Activated CD8-positive, alpha-beta memory T cell treated with anti-CD3 and anti-CD28 coated beads, Interleukin-2, amount 10 ng/mL, durations not matched to agents 7 days and 5 days (primary cell): ENCODE measurements around the gene SBF2. TPM values are rescaled to one million over a fixed set of nuclear protein-coding genes. Genes with fewer than 3 reads are reported as not detected.

ENCODE experiments used
- ATAC-seq: fragments of 150-1000 bp; cut with Tn5 transposase; one replicate; pipeline ENCODE4 v1.10.0; 2021; ENCODE audit warnings: moderate library complexity
- CTCF ChIA-PET: fragments of 350-600 bp; sonication (Branson Sonifier 250); formaldehyde crosslinking; loops from one replicate; lab custom pipeline; 2021; ENCODE audit warnings: antibody characterized with exemption; lab: Charles Lee
- DNase-seq: peaks from one replicate; pipeline ENCODE4 v3.0.0-alpha.2; 2020
- H3K27ac Mint-ChIP-seq: one replicate; pipeline ENCODE4 v1.8.0; 2021; ENCODE audit warnings: mild to moderate bottlenecking, mixed read lengths
- H3K27me3 Mint-ChIP-seq: one replicate; pipeline ENCODE4 v1.8.0; 2021; ENCODE audit warnings: mixed read lengths
- H3K36me3 Mint-ChIP-seq: one replicate; pipeline ENCODE4 v1.8.0; 2021; ENCODE audit warnings: mild to moderate bottlenecking, mixed read lengths
- H3K4me1 Mint-ChIP-seq: one replicate; pipeline ENCODE4 v1.8.0; 2021; ENCODE audit warnings: mixed read lengths
- H3K4me3 Mint-ChIP-seq: one replicate; pipeline ENCODE4 v1.8.0; 2021; ENCODE audit warnings: mild to moderate bottlenecking, moderate library complexity, mixed read lengths
- H3K9me3 Mint-ChIP-seq: one replicate; pipeline ENCODE4 v1.8.0; 2022; ENCODE audit warnings: low read depth, mixed read lengths
- total RNA-seq, 2 experiments: library from RNA; stranded (reverse); gene quantifications; one replicate each; pipeline ENCODE4 v1.2.3, GENCODE V29; 2021

Gene SBF2
- 1 to 10 TPM; 4.6 to 8.3 TPM for total RNA-seq

- CTCF ChIA-PET, result interaction anchor here (0.8 to 6.1 kb wide), 4 partner anchors 9 to 14 kb away, joined by 3 to 42 read pairs (median 4); no protein-coding TSS in a partner anchor
- Mint-ChIP-seq H3K36me3 (peaks cover 5% of the 10 kb centered on the region), H3K27ac (no peak within 1 kb of the TSS), H3K27me3 (peaks cover 52% of the 10 kb centered on the region), H3K4me1 (peaks cover 34% of the 10 kb centered on the region), H3K9me3 (no peaks in the 10 kb centered on the region), H3K4me3 (peak within 1 kb of the TSS; percentile 70)
- ATAC-seq, result peak; percentile 68
- DNase-seq, result peak; percentile 83
Measured at GRCh38 chr11:10293423-10294289, at the start of gene SBF2. Gene SBF2 (minus strand): TSS chr11:10294219. CDS start chr11:10294069, 150 bp downstream.

- Mint-ChIP-seq H3K27me3 (peaks cover 40% of the 10 kb centered on the region), H3K4me1 (peaks cover 4% of the 10 kb centered on the region), H3K27ac (no peak overlapping the region), H3K9me3 (no peaks in the 10 kb centered on the region), H3K36me3 (no peaks in the 10 kb centered on the region), H3K4me3 (no peak overlapping the region)
- DNase-seq, result no peak
- CTCF ChIA-PET, result no interaction called here
- ATAC-seq, result no peak
Measured at GRCh38 chr11:10338287-10338686, 44.3 kb upstream of the SBF2 start.

GRCh38 chr11:10333490-10333889 is 39.5 kb upstream of the SBF2 start:
- CTCF ChIA-PET, result no interaction called here
- no peaks in the 10 kb centered on the region for H3K9me3 Mint-ChIP-seq

GRCh38 chr11:10331548-10332289 is 37.7 kb upstream of the SBF2 start:
- no peaks in the 10 kb centered on the region for H3K9me3 Mint-ChIP-seq
- CTCF ChIA-PET, result no interaction called here
- peaks cover 2% of the 10 kb centered on the region for H3K4me1 Mint-ChIP-seq
- H3K36me3 Mint-ChIP-seq, result no peaks in the 10 kb centered on the region
- peaks cover 20% of the 10 kb centered on the region for H3K27me3 Mint-ChIP-seq
- no peak for ATAC-seq
- H3K4me3 Mint-ChIP-seq, result no peak overlapping the region
- DNase-seq, result no peak
- no peak overlapping the region for H3K27ac Mint-ChIP-seq

More at GRCh38 chr11:10333490-10333889, 39.5 kb upstream of the SBF2 start:
- no peak overlapping the region for H3K4me3 Mint-ChIP-seq
- H3K4me1 Mint-ChIP-seq, result no peaks in the 10 kb centered on the region
- H3K27me3 Mint-ChIP-seq, result peaks cover 18% of the 10 kb centered on the region
- DNase-seq (no peak), ATAC-seq (no peak)
- no peak overlapping the region for H3K27ac Mint-ChIP-seq
- no peaks in the 10 kb centered on the region for H3K36me3 Mint-ChIP-seq

- DNase-seq, result no peak
- H3K27me3 Mint-ChIP-seq, result peaks cover 31% of the 10 kb centered on the region
- no peaks in the 10 kb centered on the region for H3K9me3 Mint-ChIP-seq
- H3K27ac Mint-ChIP-seq, result no peak overlapping the region
- no peak overlapping the region for H3K4me3 Mint-ChIP-seq
- ATAC-seq, result no peak
- peaks cover 2% of the 10 kb centered on the region for H3K4me1 Mint-ChIP-seq
- CTCF ChIA-PET, result interaction anchor here (1.0 to 1.9 kb wide), 2 partner anchors 22 to 37 kb away, joined by 3 to 7 read pairs; no protein-coding TSS in a partner anchor
- H3K36me3 Mint-ChIP-seq, result no peaks in the 10 kb centered on the region
Measured at GRCh38 chr11:10329935-10330334, 35.9 kb upstream of the SBF2 start.

GRCh38 chr11:10329356-10329755 is 35.3 kb upstream of the SBF2 start:
- no peaks in the 10 kb centered on the region for H3K9me3 Mint-ChIP-seq
- CTCF ChIA-PET, result interaction anchor here (1.0 to 1.9 kb wide), 2 partner anchors 22 to 37 kb away, joined by 3 to 7 read pairs; no protein-coding TSS in a partner anchor

GRCh38 chr11:10328314-10329098 is 34.5 kb upstream of the SBF2 start:
- H3K4me1 Mint-ChIP-seq, result peaks cover 2% of the 10 kb centered on the region
- DNase-seq (no peak), ATAC-seq (no peak)
- no peaks in the 10 kb centered on the region for H3K9me3 Mint-ChIP-seq
- H3K4me3 Mint-ChIP-seq, result no peak overlapping the region
- peaks cover 32% of the 10 kb centered on the region for H3K27me3 Mint-ChIP-seq
- CTCF ChIA-PET, result interaction anchor here (1.2 to 1.9 kb wide), 2 partner anchors 21 to 39 kb away, joined by 3 to 7 read pairs; no protein-coding TSS in a partner anchor
- no peaks in the 10 kb centered on the region for H3K36me3 Mint-ChIP-seq
- H3K27ac Mint-ChIP-seq, result no peak overlapping the region

More at GRCh38 chr11:10329356-10329755, 35.3 kb upstream of the SBF2 start:
- Mint-ChIP-seq H3K36me3 (no peaks in the 10 kb centered on the region), H3K4me3 (no peak overlapping the region), H3K27ac (no peak overlapping the region), H3K4me1 (peaks cover 2% of the 10 kb centered on the region), H3K27me3 (peaks cover 33% of the 10 kb centered on the region)
- ATAC-seq (no peak), DNase-seq (no peak)

GRCh38 chr11:10327254-10327653 is 33.2 kb upstream of the SBF2 start:
- H3K4me3 Mint-ChIP-seq, result no peak overlapping the region
- CTCF ChIA-PET, result interaction anchor here (0.9 to 1.9 kb wide), 4 partner anchors 12 to 569 kb away, joined by 4 to 7 read pairs (median 5); no protein-coding TSS in a partner anchor
- no peak overlapping the region for H3K27ac Mint-ChIP-seq
- no peak for ATAC-seq
- H3K27me3 Mint-ChIP-seq, result peaks cover 35% of the 10 kb centered on the region
- no peak for DNase-seq
- H3K36me3 Mint-ChIP-seq, result no peaks in the 10 kb centered on the region
- peaks cover 6% of the 10 kb centered on the region for H3K4me1 Mint-ChIP-seq
- no peaks in the 10 kb centered on the region for H3K9me3 Mint-ChIP-seq

GRCh38 chr11:10326012-10326964 is 32.3 kb upstream of the SBF2 start:
- DNase-seq, result no peak
- CTCF ChIA-PET, result interaction anchor here (1.1 to 3.1 kb wide), 5 partner anchors 23 to 568 kb away, joined by 4 to 15 read pairs (median 6); no protein-coding TSS in a partner anchor
- Mint-ChIP-seq H3K27ac (no peak overlapping the region), H3K27me3 (peaks cover 35% of the 10 kb centered on the region), H3K4me1 (peaks cover 6% of the 10 kb centered on the region), H3K36me3 (no peaks in the 10 kb centered on the region), H3K9me3 (no peaks in the 10 kb centered on the region), H3K4me3 (no peak overlapping the region)
- no peak for ATAC-seq

GRCh38 chr11:10325277-10326011 is 31.4 kb upstream of the SBF2 start:
- DNase-seq (no peak), ATAC-seq (no peak)
- Mint-ChIP-seq H3K27me3 (peaks cover 35% of the 10 kb centered on the region), H3K36me3 (no peaks in the 10 kb centered on the region), H3K9me3 (no peaks in the 10 kb centered on the region), H3K4me3 (no peak overlapping the region), H3K27ac (no peak overlapping the region), H3K4me1 (peaks cover 6% of the 10 kb centered on the region)
- CTCF ChIA-PET, result interaction anchor here (0.8 to 3.1 kb wide), 4 partner anchors 18 to 567 kb away, joined by 3 to 15 read pairs (median 10); no protein-coding TSS in a partner anchor

GRCh38 chr11:10324474-10324873 is 30.5 kb upstream of the SBF2 start:
- CTCF ChIA-PET, result interaction anchor here (0.8 to 3.1 kb wide), 6 partner anchors 17 to 566 kb away, joined by 3 to 15 read pairs (median 6); partner anchors contain the start of gene ADM
- H3K4me1 Mint-ChIP-seq, result peaks cover 6% of the 10 kb centered on the region
- H3K4me3 Mint-ChIP-seq, result no peak overlapping the region
- no peaks in the 10 kb centered on the region for H3K36me3 Mint-ChIP-seq
- ATAC-seq, result no peak
- peaks cover 35% of the 10 kb centered on the region for H3K27me3 Mint-ChIP-seq
- DNase-seq, result no peak
- H3K9me3 Mint-ChIP-seq, result no peaks in the 10 kb centered on the region
- H3K27ac Mint-ChIP-seq, result no peak overlapping the region
